ENCODE data around the gene TPPP.
"Not testable (repeated sequence)": the region's sequence is repeated elsewhere in the genome, so short reads cannot be mapped to it uniquely, and the experiment has no call there.

Gene TPPP

GRCh38 chr5:645421-645820 lies 47.7 kb downstream of the TPPP start:
- no peak for DNase-seq (ENCODE audit: low spot score)

- DNase-seq (ENCODE audit: low spot score) = no peak
Observed at GRCh38 chr5:644971-645370, 48.2 kb downstream of the TPPP start.

GRCh38 chr5:644509-644908 lies 48.6 kb downstream of the TPPP start:
- no peak for DNase-seq (ENCODE audit: low spot score)

- DNase-seq (ENCODE audit: low spot score) = no peak
Observed at GRCh38 chr5:643811-644271, 49.3 kb downstream of the TPPP start.

GRCh38 chr5:643351-643801 lies 49.8 kb downstream of the TPPP start:
- DNase-seq (ENCODE audit: low spot score) = no peak

- no peak for DNase-seq (ENCODE audit: low spot score)
Observed at GRCh38 chr5:642481-642880, 50.7 kb downstream of the TPPP start.

GRCh38 chr5:641331-641765 lies 51.8 kb downstream of the TPPP start:
- DNase-seq (ENCODE audit: low spot score) = no peak

- DNase-seq (ENCODE audit: low spot score) = no peak
Observed at GRCh38 chr5:640461-641330, 52.5 kb downstream of the TPPP start.

- DNase-seq (ENCODE audit: low spot score) = no peak
Observed at GRCh38 chr5:639584-640213, 53.5 kb downstream of the TPPP start.

GRCh38 chr5:639253-639530 lies 54.0 kb downstream of the TPPP start:
- DNase-seq (ENCODE audit: low spot score) = no peak

- DNase-seq (ENCODE audit: low spot score) = no peak
Observed at GRCh38 chr5:638501-639252, 54.5 kb downstream of the TPPP start.

- DNase-seq (ENCODE audit: low spot score) = no peak
Observed at GRCh38 chr5:637581-638450, 55.3 kb downstream of the TPPP start.

- DNase-seq (ENCODE audit: low spot score) = no peak
Observed at GRCh38 chr5:636951-637350, 56.2 kb downstream of the TPPP start.

- no peak for DNase-seq (ENCODE audit: low spot score)
Observed at GRCh38 chr5:635306-636055, 57.7 kb downstream of the TPPP start.

- no peak for DNase-seq (ENCODE audit: low spot score)
Observed at GRCh38 chr5:634191-634590, 59.0 kb downstream of the TPPP start.

GRCh38 chr5:633501-633955 lies 59.6 kb downstream of the TPPP start:
- DNase-seq (ENCODE audit: low spot score) = no peak

GRCh38 chr5:628351-629205 lies 64.6 kb downstream of the TPPP start:
- DNase-seq (ENCODE audit: low spot score) = not testable (repeated sequence)

- no peak for DNase-seq (ENCODE audit: low spot score)
Observed at GRCh38 chr5:627840-628239, 65.3 kb downstream of the TPPP start.

- no peak for DNase-seq (ENCODE audit: low spot score)
Observed at GRCh38 chr5:626850-627249, 66.3 kb downstream of the TPPP start.

GRCh38 chr5:625516-625915 lies 67.6 kb downstream of the TPPP start:
- no peak for DNase-seq (ENCODE audit: low spot score)

Measured in CD4-positive, alpha-beta T cell treated with Interleukin-6 at 100 ng/mL for 8 hours (primary cell).